ENCODE results near the gene WEE2. TPM values are rescaled to one million over a fixed set of nuclear protein-coding genes. Genes with fewer than 3 reads are reported as not detected.

The WEE2 gene
- total RNA-seq, 4 donors from 2014 or later = 0.07 TPM; not detected in 3

- Histone ChIP-seq H3K27ac (no peak overlapping the region), H3K36me3 (no peaks in the 10 kb centered on the region), H3K4me1 (no peaks in the 10 kb centered on the region), H3K9me3 (no peaks in the 10 kb centered on the region), H3K4me3 (no peak overlapping the region), H3K27me3 (no peaks in the 10 kb centered on the region)
- no peak for DNase-seq
- intact Hi-C loops (cut with DNase I; ENCODE audit: low total_unique reads) = no loop called here
- TF ChIP-seq POLR2A (IDR thresholded peaks at IDR 0.05) = no peak
- TF ChIP-seq CTCF (IDR thresholded peaks at IDR 0.05) = no peak
These were observed 16.6 kb upstream of the WEE2 start for GRCh38 chr7:141691540-141691939.

DNA sequence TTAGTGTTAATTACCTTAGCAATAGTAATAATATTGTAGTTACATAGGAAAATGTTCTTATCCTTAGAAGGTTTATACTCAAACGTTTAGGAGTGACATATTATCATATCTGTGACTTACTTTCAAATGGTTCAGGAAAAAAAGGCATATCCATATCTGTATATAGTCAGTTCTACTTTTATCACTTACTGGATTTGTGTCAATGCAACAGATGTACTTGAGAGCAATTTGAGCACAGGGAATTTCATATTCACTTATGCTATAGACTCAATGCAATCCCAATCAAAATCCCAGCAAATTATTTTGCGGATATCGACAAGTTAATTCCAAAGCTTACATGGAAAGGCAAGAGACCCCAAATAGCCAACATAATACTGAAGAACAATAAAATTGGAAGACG is 16.2 kb upstream of the WEE2 start:
- H3K27ac ChIP-seq = no peak overlapping the region
- intact Hi-C loops (cut with DNase I; ENCODE audit: low total_unique reads) = no loop called here

GRCh38 chr7:141693082-141693481 is 15.1 kb upstream of the WEE2 start:
- no peak for DNase-seq
- intact Hi-C loops (cut with DNase I; ENCODE audit: low total_unique reads) = no loop called here
- Histone ChIP-seq H3K9me3 (no peaks in the 10 kb centered on the region), H3K36me3 (no peaks in the 10 kb centered on the region), H3K4me1 (no peaks in the 10 kb centered on the region), H3K27me3 (no peaks in the 10 kb centered on the region), H3K4me3 (no peak overlapping the region), H3K27ac (no peak overlapping the region)
- TF ChIP-seq POLR2A (IDR thresholded peaks at IDR 0.05) (no peak), CTCF (IDR thresholded peaks at IDR 0.05) (no peak)

More for the DNA sequence above, 16.2 kb upstream of the WEE2 start:
- no peak overlapping the region for H3K4me3 ChIP-seq
- no peaks in the 10 kb centered on the region for H3K36me3 ChIP-seq
- H3K9me3 ChIP-seq = no peaks in the 10 kb centered on the region
- TF ChIP-seq POLR2A (IDR thresholded peaks at IDR 0.05) (no peak), CTCF (IDR thresholded peaks at IDR 0.05) (no peak)
- no peaks in the 10 kb centered on the region for H3K4me1 ChIP-seq
- H3K27me3 ChIP-seq = no peaks in the 10 kb centered on the region
- DNase-seq = no peak

DNA sequence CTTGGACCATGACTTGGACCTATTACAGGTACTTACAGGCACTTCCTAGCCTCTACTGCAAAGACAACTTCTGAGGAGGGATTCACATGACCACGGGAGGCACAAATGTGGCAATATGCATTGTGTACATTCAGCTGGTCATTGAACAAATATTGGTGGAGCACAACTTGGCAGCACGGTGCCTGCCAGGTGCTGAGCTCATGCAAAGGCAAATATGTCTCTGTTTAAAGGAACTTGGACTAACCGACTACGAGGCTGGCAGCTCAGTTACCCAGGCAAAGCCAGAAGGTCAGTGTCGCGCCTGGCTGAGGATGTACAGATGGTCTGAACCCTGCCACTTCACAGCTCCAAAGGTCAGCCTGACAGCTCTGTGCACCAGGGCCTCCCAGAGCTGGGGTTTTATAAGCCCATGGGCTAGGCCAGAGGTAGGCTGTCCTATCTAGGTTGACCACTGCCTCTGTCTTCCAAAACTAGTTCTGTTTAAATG is 12.3 kb upstream of the WEE2 start:
- H3K27me3 ChIP-seq = no peaks in the 10 kb centered on the region
- H3K4me3 ChIP-seq = no peak overlapping the region
- no peaks in the 10 kb centered on the region for H3K9me3 ChIP-seq
- no peak for DNase-seq
- intact Hi-C loops (cut with DNase I; ENCODE audit: low total_unique reads) = no loop called here
- TF ChIP-seq POLR2A (IDR thresholded peaks at IDR 0.05) (no peak), CTCF (IDR thresholded peaks at IDR 0.05) (no peak)
- H3K36me3 ChIP-seq = no peaks in the 10 kb centered on the region
- no peaks in the 10 kb centered on the region for H3K4me1 ChIP-seq
- H3K27ac ChIP-seq = no peak overlapping the region

DNA sequence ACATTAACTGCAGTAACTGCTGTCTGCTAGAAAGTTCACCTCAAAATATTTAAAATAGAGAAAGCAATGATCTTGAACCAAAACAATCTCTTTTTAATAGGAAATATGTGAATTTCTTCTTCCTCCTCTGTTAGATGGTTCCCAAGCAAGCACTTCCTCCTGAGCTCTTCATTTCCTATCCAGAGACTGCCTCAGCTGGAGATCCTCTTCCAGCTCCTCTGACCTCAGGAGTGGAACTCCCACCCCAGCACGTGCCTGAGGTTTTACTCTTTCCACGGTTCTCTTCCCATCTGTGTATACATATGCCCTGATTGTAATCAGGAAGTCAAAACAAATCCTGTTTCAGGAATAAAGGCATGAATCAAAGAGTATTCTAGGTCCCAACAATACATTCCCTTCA is 11.8 kb upstream of the WEE2 start:
- no peak for DNase-seq
- H3K27ac ChIP-seq = no peak overlapping the region
- no peaks in the 10 kb centered on the region for H3K9me3 ChIP-seq
- H3K27me3 ChIP-seq = no peaks in the 10 kb centered on the region
- intact Hi-C loops (cut with DNase I; ENCODE audit: low total_unique reads) = no loop called here
- no peaks in the 10 kb centered on the region for H3K36me3 ChIP-seq
- no peak overlapping the region for H3K4me3 ChIP-seq
- TF ChIP-seq POLR2A (IDR thresholded peaks at IDR 0.05) = no peak
- no peak for TF ChIP-seq CTCF (IDR thresholded peaks at IDR 0.05)
- no peaks in the 10 kb centered on the region for H3K4me1 ChIP-seq

Measured in uterus (tissue), 4 donors.